Measurements from ENCODE around the gene TNNT2. TPM values are rescaled to one million over a fixed set of nuclear protein-coding genes. Genes with fewer than 3 reads are reported as not detected.

The TNNT2 gene
- total RNA-seq, 1 experiment from 2014 or later: 0.37 TPM

DNA sequence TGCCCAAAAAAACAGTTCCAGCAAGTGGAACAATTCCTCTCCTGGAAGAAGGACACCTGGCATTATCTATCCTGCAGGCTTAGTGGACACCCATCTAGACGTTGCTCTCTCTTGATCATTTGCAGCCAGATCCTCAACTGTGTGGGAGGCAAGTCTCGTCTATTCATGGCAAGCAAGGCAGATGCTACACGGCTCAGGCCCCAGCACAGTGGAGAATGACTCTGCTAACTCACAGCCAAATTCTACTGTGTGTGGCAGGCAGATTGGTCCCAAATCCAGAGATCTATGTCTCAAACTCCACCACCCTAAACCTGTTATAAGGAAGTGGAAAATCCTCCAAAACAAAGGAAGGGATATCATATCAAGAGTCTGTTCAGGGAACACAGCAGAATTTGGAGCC lies 7.0 kb downstream of the TNNT2 start:
- H3K36me3 ChIP-seq (ENCODE audit: insufficient read depth, low read length): no peaks in the 10 kb centered on the region
- H4K20me1 ChIP-seq (ENCODE audit: insufficient read depth, low read depth, low read length): no peaks in the 10 kb centered on the region
- H3K9me3 ChIP-seq (ENCODE audit: low read length): no peaks in the 10 kb centered on the region
- no peak overlapping the region for H3K4me3 ChIP-seq (ENCODE audit: low read length)
- no peak for DNase-seq
- H3K4me1 ChIP-seq (ENCODE audit: low read length): no peaks in the 10 kb centered on the region
- H2AFZ ChIP-seq (ENCODE audit: low read length): no peak overlapping the region
- H3K9ac ChIP-seq (ENCODE audit: low read length): no peak overlapping the region
- H3K27ac ChIP-seq (ENCODE audit: low read length): no peak overlapping the region
- H3K9me2 ChIP-seq (replicated peaks; ENCODE audit: insufficient read depth, low read length): no peaks in the 10 kb centered on the region
- no peaks in the 10 kb centered on the region for H3K79me2 ChIP-seq (ENCODE audit: low read length)
- no peak overlapping the region for H3K4me2 ChIP-seq (ENCODE audit: low read depth, low read length, poor library complexity, severe bottlenecking)
- H3K27me3 ChIP-seq (ENCODE audit: low read length): no peaks in the 10 kb centered on the region

DNA sequence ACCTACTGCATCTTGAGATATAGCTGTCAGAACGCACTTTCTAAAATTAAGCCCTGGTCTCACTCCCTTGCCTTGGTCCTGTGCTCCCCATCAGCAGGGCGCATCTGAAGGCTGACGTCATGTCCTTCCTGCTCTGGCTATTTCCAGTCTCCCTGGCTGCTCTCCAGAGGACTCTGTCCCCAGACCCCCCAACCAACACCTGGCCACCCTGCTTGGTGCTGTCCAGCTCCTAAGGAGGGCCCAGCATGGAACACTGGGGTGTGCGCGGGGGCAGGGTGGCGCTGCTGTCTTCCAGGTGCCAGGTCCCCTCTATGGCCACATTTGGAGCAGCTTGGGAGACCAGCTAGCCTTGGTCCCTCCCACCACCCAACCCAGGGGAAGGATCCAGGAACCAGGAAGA lies 8.3 kb downstream of the TNNT2 start:
- H3K9ac ChIP-seq (ENCODE audit: low read length): no peak overlapping the region
- no peak overlapping the region for H2AFZ ChIP-seq (ENCODE audit: low read length)
- H3K36me3 ChIP-seq (ENCODE audit: insufficient read depth, low read length): no peaks in the 10 kb centered on the region
- no peaks in the 10 kb centered on the region for H3K9me2 ChIP-seq (replicated peaks; ENCODE audit: insufficient read depth, low read length)
- no peaks in the 10 kb centered on the region for H3K79me2 ChIP-seq (ENCODE audit: low read length)
- no peak overlapping the region for H3K4me3 ChIP-seq (ENCODE audit: low read length)
- DNase-seq: no peak
- no peak overlapping the region for H3K27ac ChIP-seq (ENCODE audit: low read length)
- H3K9me3 ChIP-seq (ENCODE audit: low read length): no peaks in the 10 kb centered on the region
- H3K27me3 ChIP-seq (ENCODE audit: low read length): no peaks in the 10 kb centered on the region
- H3K4me1 ChIP-seq (ENCODE audit: low read length): no peaks in the 10 kb centered on the region
- no peaks in the 10 kb centered on the region for H4K20me1 ChIP-seq (ENCODE audit: insufficient read depth, low read depth, low read length)
- no peak overlapping the region for H3K4me2 ChIP-seq (ENCODE audit: low read depth, low read length, poor library complexity, severe bottlenecking)

DNA sequence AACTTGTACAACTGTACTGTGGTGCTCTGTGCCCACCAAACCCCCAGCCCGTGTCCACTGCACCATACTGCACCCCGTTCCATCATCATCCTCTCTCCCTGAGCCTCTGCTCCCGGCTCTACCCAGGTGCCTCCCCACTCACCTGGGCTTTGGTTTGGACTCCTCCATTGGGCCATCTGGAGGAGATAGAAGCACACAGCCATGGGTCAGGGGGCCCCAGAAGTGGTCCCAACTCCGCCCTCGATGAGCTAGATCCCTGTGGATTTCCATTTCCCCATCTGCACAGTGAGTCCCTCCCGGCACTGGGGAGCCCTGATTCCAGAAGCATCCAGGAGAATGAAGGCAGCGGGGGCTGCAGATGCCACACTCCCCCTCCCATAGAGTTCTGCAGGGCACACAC lies 10.8 kb downstream of the TNNT2 start:
- Histone ChIP-seq H3K79me2 (ENCODE audit: low read length) (no peaks in the 10 kb centered on the region), H3K4me3 (ENCODE audit: low read length) (no peak overlapping the region), H3K9me2 (replicated peaks; ENCODE audit: insufficient read depth, low read length) (no peaks in the 10 kb centered on the region), H3K27ac (ENCODE audit: low read length) (no peak overlapping the region), H2AFZ (ENCODE audit: low read length) (no peak overlapping the region), H4K20me1 (ENCODE audit: insufficient read depth, low read depth, low read length) (no peaks in the 10 kb centered on the region), H3K4me1 (ENCODE audit: low read length) (peaks cover 6% of the 10 kb centered on the region), H3K4me2 (ENCODE audit: low read depth, low read length, poor library complexity, severe bottlenecking) (no peak overlapping the region), H3K9me3 (ENCODE audit: low read length) (no peaks in the 10 kb centered on the region), H3K27me3 (ENCODE audit: low read length) (no peaks in the 10 kb centered on the region), H3K36me3 (ENCODE audit: insufficient read depth, low read length) (no peaks in the 10 kb centered on the region), H3K9ac (ENCODE audit: low read length) (no peak overlapping the region)
- DNase-seq: no peak

DNA sequence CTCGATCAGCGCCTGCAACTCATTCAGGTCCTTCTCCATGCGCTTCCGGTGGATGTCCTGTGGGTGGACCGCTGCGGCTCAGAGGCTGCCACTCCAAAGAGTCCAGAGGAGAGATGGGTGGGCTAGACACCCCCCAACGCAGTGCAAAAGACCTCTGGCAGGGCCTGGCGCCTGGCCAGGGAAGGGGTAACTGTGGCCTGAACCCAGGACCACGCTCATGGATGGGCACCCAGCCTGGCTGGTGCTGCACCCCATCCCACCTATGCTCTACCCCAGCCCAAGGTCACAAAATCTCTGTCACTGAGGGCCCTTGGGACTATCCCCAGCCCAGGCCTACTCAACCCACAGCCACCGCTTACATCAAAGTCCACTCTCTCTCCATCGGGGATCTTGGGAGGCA lies 12.2 kb downstream of the TNNT2 start:
- H3K4me1 ChIP-seq (ENCODE audit: low read length): peaks cover 6% of the 10 kb centered on the region
- no peak overlapping the region for H3K4me2 ChIP-seq (ENCODE audit: low read depth, low read length, poor library complexity, severe bottlenecking)
- H3K9me2 ChIP-seq (replicated peaks; ENCODE audit: insufficient read depth, low read length): no peaks in the 10 kb centered on the region

DNA sequence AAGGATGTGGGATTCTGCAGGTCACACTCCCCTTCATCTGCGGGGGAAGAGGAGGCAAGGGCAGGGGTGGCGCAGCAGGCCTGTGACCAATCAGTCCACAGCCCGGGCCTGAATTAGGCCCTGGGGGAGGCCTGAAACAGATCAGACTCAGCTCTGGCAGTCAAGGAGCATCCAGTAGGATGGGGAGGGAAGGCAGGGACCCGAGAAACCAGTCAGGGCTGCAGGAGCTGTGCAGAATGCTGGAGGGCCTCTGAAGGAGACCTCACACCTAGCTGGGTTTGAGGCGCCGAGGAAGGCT lies 12.7 kb downstream of the TNNT2 start:
- H3K4me3 ChIP-seq (ENCODE audit: low read length): no peak overlapping the region
- H3K36me3 ChIP-seq (ENCODE audit: insufficient read depth, low read length): no peaks in the 10 kb centered on the region
- H2AFZ ChIP-seq (ENCODE audit: low read length): no peak overlapping the region
- no peak overlapping the region for H3K4me2 ChIP-seq (ENCODE audit: low read depth, low read length, poor library complexity, severe bottlenecking)
- H3K27ac ChIP-seq (ENCODE audit: low read length): no peak overlapping the region
- H3K27me3 ChIP-seq (ENCODE audit: low read length): no peaks in the 10 kb centered on the region
- no peaks in the 10 kb centered on the region for H4K20me1 ChIP-seq (ENCODE audit: insufficient read depth, low read depth, low read length)
- no peaks in the 10 kb centered on the region for H3K9me2 ChIP-seq (replicated peaks; ENCODE audit: insufficient read depth, low read length)
- H3K9ac ChIP-seq (ENCODE audit: low read length): no peak overlapping the region
- H3K4me1 ChIP-seq (ENCODE audit: low read length): peaks cover 6% of the 10 kb centered on the region
- H3K9me3 ChIP-seq (ENCODE audit: low read length): no peaks in the 10 kb centered on the region
- H3K79me2 ChIP-seq (ENCODE audit: low read length): no peaks in the 10 kb centered on the region
- no peak for DNase-seq

More for the DNA sequence above, 12.2 kb downstream of the TNNT2 start:
- Histone ChIP-seq H4K20me1 (ENCODE audit: insufficient read depth, low read depth, low read length) (no peaks in the 10 kb centered on the region), H3K9ac (ENCODE audit: low read length) (no peak overlapping the region), H3K36me3 (ENCODE audit: insufficient read depth, low read length) (no peaks in the 10 kb centered on the region), H3K27me3 (ENCODE audit: low read length) (no peaks in the 10 kb centered on the region), H3K27ac (ENCODE audit: low read length) (no peak overlapping the region), H2AFZ (ENCODE audit: low read length) (no peak overlapping the region), H3K9me3 (ENCODE audit: low read length) (no peaks in the 10 kb centered on the region), H3K79me2 (ENCODE audit: low read length) (no peaks in the 10 kb centered on the region), H3K4me3 (ENCODE audit: low read length) (no peak overlapping the region)
- no peak for DNase-seq

DNA sequence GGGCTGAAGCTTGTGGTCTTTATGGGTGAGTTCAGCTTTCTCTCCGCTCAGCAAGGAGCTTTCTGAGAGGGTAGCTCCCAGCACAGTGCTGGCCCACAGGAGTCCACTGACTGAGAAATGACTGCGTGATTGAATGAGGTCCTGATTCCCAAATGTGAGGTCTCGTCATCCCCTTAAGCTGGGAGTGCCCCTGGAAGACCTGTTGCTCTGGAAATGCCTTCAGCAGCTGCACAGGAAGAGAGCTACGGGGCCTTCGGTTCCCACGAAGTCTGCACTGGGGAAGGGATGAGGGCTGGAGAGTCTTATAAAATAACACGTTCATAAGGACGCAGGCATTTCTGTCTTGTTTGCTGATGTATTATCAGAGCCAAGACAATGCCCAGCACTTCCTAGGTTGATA lies 14.0 kb downstream of the TNNT2 start:
- Histone ChIP-seq H2AFZ (ENCODE audit: low read length) (no peak overlapping the region), H3K27ac (ENCODE audit: low read length) (no peak overlapping the region), H3K27me3 (ENCODE audit: low read length) (no peaks in the 10 kb centered on the region), H3K79me2 (ENCODE audit: low read length) (no peaks in the 10 kb centered on the region), H3K9me3 (ENCODE audit: low read length) (no peaks in the 10 kb centered on the region), H3K4me1 (ENCODE audit: low read length) (peaks cover 6% of the 10 kb centered on the region), H3K9me2 (replicated peaks; ENCODE audit: insufficient read depth, low read length) (no peaks in the 10 kb centered on the region), H3K36me3 (ENCODE audit: insufficient read depth, low read length) (no peaks in the 10 kb centered on the region), H3K4me2 (ENCODE audit: low read depth, low read length, poor library complexity, severe bottlenecking) (no peak overlapping the region), H4K20me1 (ENCODE audit: insufficient read depth, low read depth, low read length) (no peaks in the 10 kb centered on the region), H3K9ac (ENCODE audit: low read length) (no peak overlapping the region), H3K4me3 (ENCODE audit: low read length) (no peak overlapping the region)
- no peak for DNase-seq

DNA sequence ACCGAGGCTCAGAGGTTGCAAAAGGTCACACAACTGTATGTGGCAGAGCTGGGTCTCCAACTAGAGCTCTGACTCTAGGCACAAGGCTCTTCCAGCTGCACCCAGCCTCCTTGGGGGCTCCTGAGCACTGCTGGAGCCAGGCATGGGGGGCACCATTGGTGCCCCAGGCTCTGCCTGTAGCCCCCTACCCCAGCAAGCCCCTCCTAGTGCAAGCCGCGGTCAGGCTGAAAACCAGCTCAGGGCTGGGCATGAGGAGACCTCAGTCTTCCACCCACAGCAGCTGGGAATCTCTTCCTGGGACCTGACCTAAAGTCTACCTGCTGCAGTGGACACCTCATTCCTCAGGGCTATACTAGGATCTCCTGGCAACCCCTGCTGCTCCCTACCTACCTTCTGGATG lies 14.6 kb downstream of the TNNT2 start:
- H3K9ac ChIP-seq (ENCODE audit: low read length): no peak overlapping the region
- H3K36me3 ChIP-seq (ENCODE audit: insufficient read depth, low read length): no peaks in the 10 kb centered on the region
- no peak overlapping the region for H3K4me3 ChIP-seq (ENCODE audit: low read length)
- H3K9me2 ChIP-seq (replicated peaks; ENCODE audit: insufficient read depth, low read length): no peaks in the 10 kb centered on the region
- no peaks in the 10 kb centered on the region for H3K27me3 ChIP-seq (ENCODE audit: low read length)
- no peak overlapping the region for H2AFZ ChIP-seq (ENCODE audit: low read length)
- no peaks in the 10 kb centered on the region for H4K20me1 ChIP-seq (ENCODE audit: insufficient read depth, low read depth, low read length)
- H3K4me2 ChIP-seq (ENCODE audit: low read depth, low read length, poor library complexity, severe bottlenecking): no peak overlapping the region
- no peak overlapping the region for H3K27ac ChIP-seq (ENCODE audit: low read length)
- H3K9me3 ChIP-seq (ENCODE audit: low read length): no peaks in the 10 kb centered on the region
- no peak for DNase-seq
- H3K79me2 ChIP-seq (ENCODE audit: low read length): no peaks in the 10 kb centered on the region
- peaks cover 6% of the 10 kb centered on the region for H3K4me1 ChIP-seq (ENCODE audit: low read length)

DNA sequence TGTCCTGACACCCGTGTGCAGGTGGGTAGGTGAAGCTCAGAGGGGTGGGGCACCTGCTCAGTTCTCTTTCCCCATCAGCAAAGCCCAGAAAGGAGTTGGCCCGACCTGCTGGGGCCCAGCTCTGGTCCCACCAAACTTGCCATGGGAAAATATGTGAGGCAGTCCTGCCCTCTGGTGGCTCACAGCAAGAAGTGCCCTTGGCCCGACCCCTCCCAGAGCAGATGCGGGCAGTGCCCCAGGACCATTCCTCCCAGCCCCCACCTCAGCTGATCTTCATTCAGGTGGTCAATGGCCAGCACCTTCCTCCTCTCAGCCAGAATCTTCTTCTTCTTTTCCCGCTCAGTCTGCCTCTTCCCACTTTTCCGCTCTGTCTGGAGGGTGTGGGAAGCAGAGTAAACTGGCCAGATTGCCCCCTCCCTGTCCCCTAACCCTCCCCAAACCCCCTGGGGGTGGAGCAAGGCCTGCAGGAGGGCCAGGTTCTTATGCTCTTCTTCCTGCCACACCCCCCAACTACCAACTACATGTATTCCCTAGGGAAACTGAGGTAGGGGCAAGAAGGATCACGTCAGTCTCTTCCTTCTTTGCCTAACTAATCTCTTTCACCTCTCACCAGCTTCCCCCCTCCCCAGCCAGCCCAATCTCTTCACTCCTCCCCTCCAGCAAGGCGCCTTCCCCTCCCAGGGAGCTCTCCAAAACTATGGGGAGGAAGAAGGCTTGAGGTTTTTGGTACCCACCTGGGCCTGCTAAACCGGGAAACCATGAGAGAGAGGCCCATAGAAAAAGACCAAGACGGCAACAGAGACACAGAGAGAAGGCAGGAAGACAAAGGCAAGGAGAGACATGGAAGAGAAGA lies 15.6 kb downstream of the TNNT2 start:
- no peak overlapping the region for H3K27ac ChIP-seq (ENCODE audit: low read length)
- H3K4me1 ChIP-seq (ENCODE audit: low read length): peaks cover 6% of the 10 kb centered on the region
- no peaks in the 10 kb centered on the region for H4K20me1 ChIP-seq (ENCODE audit: insufficient read depth, low read depth, low read length)
- H3K9me3 ChIP-seq (ENCODE audit: low read length): no peaks in the 10 kb centered on the region
- peak; percentile 83 for DNase-seq
- no peak overlapping the region for H3K4me2 ChIP-seq (ENCODE audit: low read depth, low read length, poor library complexity, severe bottlenecking)
- no peaks in the 10 kb centered on the region for H3K79me2 ChIP-seq (ENCODE audit: low read length)
- no peaks in the 10 kb centered on the region for H3K36me3 ChIP-seq (ENCODE audit: insufficient read depth, low read length)
- H3K9me2 ChIP-seq (replicated peaks; ENCODE audit: insufficient read depth, low read length): no peaks in the 10 kb centered on the region
- no peak overlapping the region for H3K4me3 ChIP-seq (ENCODE audit: low read length)
- no peak overlapping the region for H3K9ac ChIP-seq (ENCODE audit: low read length)
- no peaks in the 10 kb centered on the region for H3K27me3 ChIP-seq (ENCODE audit: low read length)
- no peak overlapping the region for H2AFZ ChIP-seq (ENCODE audit: low read length)
